GM18517 (cell line): ENCODE measurements around the gene PUDP.
"Not testable (repeated sequence)": the region's sequence is repeated elsewhere in the genome, so short reads cannot be mapped to it uniquely, and the experiment has no call there.

Source experiments
- ATAC-seq: cut with Tn5 transposase; IDR thresholded peaks from one replicate; pipeline ENCODE4 v1.9.1; 2021; ENCODE audit warnings: mild to moderate bottlenecking, moderate library complexity; ENCODE audit not compliant: unreplicated experiment

PUDP gene

GRCh38 chrX:7110821-7111276 lies 37.1 kb downstream of the PUDP start:
- peak; percentile 50 for ATAC-seq

GRCh38 chrX:7109838-7110793 lies 37.8 kb downstream of the PUDP start:
- peak; percentile 80 for ATAC-seq

- no peak for ATAC-seq
Observed at GRCh38 chrX:7109049-7109531, 38.9 kb downstream of the PUDP start.

GRCh38 chrX:7108030-7108429 lies 39.9 kb downstream of the PUDP start:
- no peak for ATAC-seq

GRCh38 chrX:7106649-7107048 lies 41.3 kb downstream of the PUDP start:
- ATAC-seq = no peak

GRCh38 chrX:7102119-7102518 lies 45.8 kb downstream of the PUDP start:
- no peak for ATAC-seq

- no peak for ATAC-seq
Observed at GRCh38 chrX:7100022-7100421, 47.9 kb downstream of the PUDP start.

- ATAC-seq = not testable (repeated sequence)
Observed at GRCh38 chrX:7095657-7096056, 52.3 kb downstream of the PUDP start.

GRCh38 chrX:7093305-7093704 lies 54.6 kb downstream of the PUDP start:
- ATAC-seq = no peak

- ATAC-seq = no peak
Observed at GRCh38 chrX:7092543-7092942, 55.4 kb downstream of the PUDP start.

- no peak for ATAC-seq
Observed at GRCh38 chrX:7091923-7092322, 56.0 kb downstream of the PUDP start.

GRCh38 chrX:7090641-7091040 lies 57.3 kb downstream of the PUDP start:
- no peak for ATAC-seq

GRCh38 chrX:7088968-7089615 lies 58.9 kb downstream of the PUDP start:
- peak; percentile 42 for ATAC-seq

GRCh38 chrX:7086384-7086783 lies 61.6 kb downstream of the PUDP start:
- no peak for ATAC-seq

GRCh38 chrX:7085879-7086278 lies 62.1 kb downstream of the PUDP start:
- ATAC-seq = no peak

GRCh38 chrX:7084841-7085240 lies 63.1 kb downstream of the PUDP start:
- ATAC-seq = no peak

- ATAC-seq = peak; percentile 96
Observed at GRCh38 chrX:7083468-7084396, 64.2 kb downstream of the PUDP start.

GRCh38 chrX:7083021-7083420 lies 64.9 kb downstream of the PUDP start:
- no peak for ATAC-seq

- ATAC-seq = no peak
Observed at GRCh38 chrX:7082556-7082955, 65.4 kb downstream of the PUDP start.

- ATAC-seq = no peak
Observed at GRCh38 chrX:7077241-7078230, 70.4 kb downstream of the PUDP start.
